Amygdala (tissue), 56 donors: ENCODE results near the gene GUCA2B.
A peak's percentile ranks its signal among the peaks of the same experiment; 100 is the strongest.

ENCODE experiments used
- DNase-seq, 56 donors: peaks; one replicate each; lab custom pipeline; 2025; lab: John Stamatoyannopoulos, UW

GUCA2B gene

DNA sequence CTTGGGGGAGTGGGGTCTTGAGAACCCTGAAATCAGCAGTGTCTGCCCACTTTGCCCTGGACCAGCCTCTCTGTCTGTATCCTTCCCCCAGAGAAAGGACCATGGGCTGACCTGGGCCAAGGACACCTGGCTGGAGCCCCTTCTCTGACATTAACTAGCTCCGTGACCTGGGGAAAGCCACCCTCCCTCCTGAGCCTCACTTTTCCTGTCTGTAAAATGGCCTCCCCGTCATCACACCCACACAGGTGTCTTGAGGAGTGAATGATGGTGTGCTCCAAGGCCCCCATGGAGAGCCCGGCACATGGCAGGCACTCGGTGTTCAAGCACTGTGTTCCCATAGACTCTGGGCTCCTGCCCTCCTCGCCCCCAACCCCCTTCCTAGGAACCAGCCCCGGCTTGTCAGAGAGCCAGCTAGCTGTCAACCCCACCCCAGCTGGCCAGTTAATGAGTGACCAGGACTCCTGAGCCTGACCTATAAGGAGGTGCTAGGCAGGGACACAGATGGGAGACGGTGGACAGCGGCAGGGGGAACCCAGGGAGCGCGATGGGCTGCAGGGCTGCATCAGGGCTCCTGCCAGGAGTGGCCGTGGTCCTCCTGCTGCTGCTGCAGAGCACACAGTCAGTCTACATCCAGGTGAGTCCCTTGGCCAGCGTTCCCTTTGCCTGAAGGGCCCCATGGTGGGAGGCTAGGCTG is at the start of gene GUCA2B:
TSS of gene GUCA2B (plus strand) at position 504 of the 694 bp plus-strand sequence. CDS start at position 545, 41 bp downstream.
- DNase-seq: no peak

DNA sequence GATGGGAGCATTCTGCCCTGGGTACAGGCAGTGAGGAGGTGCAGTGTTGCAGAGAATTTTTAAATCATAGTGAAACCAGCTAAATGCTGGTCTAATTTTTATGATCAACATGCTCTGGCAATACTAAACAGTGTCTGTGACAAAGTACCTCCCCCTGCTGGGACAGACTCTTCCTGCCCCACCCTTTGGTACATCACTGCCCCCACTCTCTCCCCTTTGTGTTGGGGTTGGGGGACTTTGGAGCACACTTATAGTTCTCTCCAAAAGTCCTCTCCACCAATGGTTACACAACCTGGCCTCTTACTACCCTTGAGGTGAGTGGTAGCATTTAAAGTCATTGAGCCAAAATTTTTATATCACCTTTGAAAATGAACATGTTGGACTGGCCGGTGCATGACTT is 48.2 kb upstream of the GUCA2B start:
- DNase-seq: no peak

DNA sequence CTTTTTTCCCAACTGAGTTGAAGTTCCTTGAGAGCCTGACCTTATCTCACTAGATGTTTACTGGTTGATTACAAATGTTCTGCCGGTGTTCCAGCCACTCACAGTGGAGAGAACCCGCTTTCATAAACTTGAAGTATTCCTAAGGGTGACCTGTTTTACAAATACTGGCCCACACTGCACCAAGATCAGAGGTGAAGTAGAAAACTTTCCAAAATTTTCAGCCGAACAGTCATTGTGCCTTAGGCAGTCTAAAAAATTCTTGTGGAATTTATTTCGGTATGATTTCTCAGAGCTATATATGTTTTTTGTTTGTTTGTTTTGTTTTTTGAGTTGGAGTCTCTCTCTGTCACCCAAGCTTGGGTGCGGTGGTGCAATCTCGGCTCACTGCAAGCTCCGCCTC is 44.9 kb upstream of the GUCA2B start:
- DNase-seq: no peak

DNA sequence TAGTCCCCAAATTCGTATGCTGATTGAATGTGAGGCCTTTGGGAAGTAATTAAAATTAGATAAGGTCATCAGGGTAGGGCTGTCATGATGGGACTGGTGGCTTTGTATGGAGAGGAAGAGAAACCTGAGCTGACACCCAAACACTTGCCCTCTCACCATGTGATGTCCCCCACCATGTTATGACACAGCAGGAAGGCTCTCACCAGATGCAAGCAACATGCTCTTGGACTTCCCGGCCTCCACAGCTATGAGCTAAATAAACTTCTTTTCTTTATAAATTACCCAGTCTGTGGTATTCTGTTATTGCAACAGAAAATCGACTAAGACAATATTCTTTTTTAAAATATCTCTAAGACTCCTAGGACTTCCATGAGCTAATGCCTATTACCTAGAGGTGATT is 43.6 kb upstream of the GUCA2B start:
- DNase-seq: no peak

DNA sequence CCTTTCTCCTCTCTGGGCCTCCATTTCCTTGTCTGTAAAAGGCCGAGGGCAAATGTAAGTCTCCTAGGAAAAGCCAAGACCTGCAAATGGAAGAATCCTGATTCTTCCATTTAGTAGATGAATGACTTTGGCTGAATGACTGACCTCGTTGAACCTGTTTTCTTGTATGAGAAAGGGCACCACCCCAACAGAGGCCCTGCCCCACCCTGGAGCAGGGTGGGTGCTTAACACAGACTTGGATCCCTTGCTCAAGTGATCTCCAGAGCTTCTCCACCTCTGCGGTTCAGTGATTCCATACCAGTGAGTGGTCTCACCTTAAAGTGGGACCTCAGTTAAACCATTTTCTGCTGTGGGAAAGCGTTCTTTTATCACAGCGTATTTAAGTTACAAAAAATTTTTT is 39.0 kb upstream of the GUCA2B start:
- DNase-seq: no peak

DNA sequence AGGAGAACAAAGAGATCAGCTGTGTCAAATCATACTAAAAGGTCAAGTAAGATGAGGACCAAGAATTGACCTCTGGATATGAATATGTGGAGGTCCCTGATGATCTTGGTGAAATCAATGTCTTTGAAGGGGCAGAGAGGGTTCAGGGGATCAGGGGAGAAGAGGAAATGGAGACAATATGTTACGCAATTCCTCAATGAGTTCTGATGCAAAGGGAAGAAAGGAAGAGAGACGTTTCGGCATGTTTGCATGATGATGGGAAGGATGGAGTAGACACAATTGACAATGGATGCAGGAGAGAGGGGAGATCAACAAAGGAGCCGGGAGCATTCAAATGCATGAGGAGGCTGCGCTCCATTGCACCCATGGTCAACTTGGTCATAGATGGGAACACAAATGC is 36.0 kb upstream of the GUCA2B start:
- no peak for DNase-seq

DNA sequence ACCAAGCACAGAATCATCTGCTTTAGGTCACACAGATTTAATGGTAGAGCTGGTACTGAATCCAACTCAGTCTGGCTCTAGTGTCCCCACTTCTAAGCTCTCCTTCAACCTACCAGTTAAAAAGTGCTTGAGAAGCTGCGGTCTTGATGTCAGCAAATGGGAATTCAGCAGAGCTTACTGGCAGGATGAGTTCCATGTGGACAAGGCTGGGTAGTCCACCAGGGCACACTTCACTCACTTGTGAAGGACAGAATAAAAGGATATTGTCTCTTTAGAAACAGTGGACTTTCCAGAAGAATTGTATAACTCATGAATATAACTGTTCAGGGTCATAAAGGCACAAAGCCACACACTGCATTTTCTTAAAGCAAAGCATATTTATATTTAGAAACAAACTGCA is 35.1 kb upstream of the GUCA2B start:
- DNase-seq: no peak

DNA sequence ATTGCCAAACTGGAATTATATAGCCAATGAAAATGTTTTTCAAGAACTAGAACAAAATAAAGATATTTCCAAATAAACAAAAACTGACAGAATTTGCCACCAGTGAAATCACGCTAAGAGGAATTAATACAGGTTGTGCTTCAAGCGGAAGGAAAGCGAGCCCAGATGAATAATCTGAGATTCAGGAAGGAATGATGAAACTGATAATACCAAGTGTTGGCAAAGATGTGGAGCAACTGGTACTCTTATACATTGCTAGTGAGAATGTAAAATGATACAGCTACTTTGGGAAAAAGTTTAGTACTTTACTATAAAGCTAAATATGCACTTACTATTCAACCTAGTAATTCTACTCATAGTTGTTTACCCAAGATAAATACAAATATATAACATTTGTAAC is 30.8 kb upstream of the GUCA2B start:
- DNase-seq: no peak

DNA sequence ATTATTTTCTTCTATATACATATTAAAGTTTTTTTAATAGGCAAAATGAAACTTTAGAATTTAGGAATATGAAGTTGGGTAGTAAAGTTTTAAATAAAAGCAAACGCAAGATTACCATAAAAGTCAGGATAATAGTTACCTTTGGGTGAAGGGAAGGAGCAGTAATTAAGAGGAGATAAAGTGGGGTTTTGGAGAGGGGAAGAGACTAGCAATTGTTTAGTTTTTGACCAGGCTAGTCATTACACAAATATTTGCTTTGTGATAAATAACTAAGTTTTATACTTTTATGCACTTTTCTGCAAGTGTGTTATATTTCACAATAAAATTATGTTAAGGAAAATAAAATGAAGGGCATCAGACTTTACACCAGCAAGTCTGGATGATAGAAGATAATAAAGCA is 27.7 kb upstream of the GUCA2B start:
- DNase-seq: no peak

DNA sequence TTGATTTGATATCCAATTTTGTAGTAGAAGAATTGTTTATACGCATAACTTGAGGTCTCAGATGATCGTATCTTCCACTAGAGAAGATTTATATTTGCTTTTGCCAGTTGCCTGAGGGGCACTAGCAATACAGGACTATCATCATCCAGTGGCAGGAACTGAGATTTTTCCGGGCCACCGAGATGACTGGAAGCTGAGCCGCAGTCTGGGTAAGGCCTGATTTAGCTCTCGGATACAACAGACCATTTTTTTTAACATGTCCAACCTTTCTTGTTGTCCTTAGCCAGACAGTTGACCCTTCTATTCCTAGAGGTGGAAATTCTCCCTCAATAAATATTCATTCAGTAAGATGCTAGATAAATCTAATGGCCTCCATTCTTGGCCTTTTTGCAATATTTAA is 25.4 kb upstream of the GUCA2B start:
- no peak for DNase-seq

DNA sequence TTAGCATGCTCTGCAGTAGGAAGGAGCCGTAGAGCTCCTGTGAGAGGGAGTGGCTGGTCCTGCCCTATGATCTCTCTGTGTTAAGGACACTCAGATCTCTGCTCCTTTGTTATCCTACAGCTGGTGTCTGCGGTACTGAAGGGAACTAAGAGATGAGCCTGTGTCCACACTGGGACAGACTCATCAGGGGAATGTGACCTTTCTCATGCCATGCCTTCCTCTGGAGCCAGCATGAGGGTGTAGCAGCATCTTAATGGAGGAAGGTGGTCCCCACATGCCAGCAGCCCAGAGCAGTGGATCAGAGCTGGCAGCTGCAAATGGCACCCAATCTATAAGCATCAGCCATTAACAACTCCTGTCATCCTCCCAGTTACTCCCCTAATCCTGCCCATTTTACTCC is 24.7 kb upstream of the GUCA2B start:
- DNase-seq: no peak

DNA sequence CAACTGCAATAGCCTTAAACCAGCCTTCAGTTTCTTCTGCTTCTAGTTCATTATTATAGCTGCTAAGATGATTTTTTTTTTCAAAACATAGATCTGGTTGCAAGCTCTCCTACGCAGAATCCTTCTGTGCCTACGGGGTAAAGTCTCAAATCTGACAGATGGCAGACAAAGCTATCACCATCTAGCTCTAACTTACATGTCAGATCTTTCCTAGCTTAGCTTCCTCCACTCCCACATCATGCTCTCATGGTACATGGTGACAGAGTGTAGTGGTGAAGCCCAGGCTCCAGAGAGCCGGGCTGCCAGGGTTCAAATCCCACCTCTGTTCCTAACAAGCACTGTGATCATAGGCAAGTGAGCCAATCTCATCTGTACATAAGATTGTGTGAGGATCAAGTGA is 24.2 kb upstream of the GUCA2B start:
- DNase-seq: peak in 3 of 56 donors; percentile 12 to 36 (median 25)

DNA sequence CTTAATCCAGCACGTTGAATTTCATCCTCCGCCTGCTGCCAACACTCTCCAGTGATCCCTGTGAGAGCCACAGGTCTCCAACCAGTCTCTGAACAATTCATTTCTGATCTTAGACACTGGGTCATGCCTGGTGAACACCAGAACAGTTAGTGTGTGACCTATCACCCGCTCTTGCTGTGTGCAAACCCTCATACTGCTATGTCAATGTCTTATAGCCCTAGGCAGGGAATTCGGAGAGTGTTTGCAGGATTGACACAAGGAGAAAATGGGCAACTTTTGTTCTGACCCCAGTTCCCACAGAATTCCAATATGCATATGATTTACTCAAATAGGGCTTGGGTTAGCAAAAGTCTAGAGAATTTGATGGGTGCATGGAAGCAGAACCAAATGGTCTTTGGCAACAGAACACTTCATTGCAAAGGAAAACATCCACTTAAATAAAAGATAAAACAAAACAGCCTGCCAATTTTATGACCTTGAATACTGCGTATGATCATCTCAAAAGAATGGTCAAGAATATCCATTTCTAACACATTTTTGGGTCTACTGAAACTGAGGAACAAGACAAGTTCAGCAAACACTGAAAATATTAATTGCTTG is 23.0 kb upstream of the GUCA2B start:
- DNase-seq: no peak

DNA sequence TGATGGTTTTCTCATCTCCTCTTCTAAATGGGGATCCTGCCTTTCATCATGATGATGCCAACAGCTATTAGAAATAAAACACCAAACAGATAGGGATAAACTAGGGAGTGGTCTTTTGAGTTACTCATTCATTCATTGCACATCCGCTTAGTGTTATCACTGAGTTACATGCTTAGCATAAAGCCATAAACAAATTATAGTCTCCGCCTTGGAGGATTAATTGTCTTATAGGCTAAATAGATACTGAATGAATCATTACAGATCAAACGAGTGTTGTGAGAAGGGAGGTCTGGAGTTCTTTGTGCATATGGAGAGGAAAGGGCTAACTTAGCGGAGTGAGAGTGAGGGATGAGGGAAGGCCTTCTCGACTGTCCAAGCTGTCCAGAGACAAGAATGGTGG is 19.8 kb upstream of the GUCA2B start:
- no peak for DNase-seq

DNA sequence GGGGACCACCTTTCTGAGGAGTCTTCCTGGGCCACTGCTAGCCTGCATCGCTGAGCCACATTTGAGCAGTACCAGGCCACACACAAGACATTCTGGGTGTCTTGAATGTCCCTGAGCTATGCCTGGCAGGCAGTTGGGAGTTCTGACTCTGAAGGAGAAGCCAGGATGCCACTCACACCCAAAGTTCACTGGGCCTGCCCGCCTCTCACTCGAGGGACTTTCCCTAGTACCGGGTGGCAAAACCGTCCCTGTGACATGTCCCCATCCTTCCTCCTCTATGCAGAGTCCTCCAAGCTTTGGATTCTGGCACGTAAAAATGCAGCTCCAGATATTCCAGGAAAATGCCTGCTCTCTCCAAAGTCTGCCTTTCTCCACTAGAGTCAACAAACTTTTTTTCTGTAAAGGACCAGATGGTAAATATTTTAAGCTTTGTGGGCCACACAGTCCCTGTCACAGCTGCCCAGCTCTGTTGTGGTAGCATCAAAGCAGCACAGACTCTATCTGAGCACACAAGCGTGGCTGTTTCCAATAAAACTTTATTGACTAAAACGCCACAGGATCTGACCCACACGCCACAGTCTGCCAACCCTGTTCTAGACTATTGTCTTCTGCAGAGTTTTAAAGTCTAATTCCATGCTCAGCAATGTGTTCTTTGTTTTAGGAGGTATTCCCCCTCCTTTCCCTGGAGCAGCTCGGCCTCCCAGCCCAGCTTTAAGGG is 19.2 kb upstream of the GUCA2B start:
- DNase-seq: no peak

DNA sequence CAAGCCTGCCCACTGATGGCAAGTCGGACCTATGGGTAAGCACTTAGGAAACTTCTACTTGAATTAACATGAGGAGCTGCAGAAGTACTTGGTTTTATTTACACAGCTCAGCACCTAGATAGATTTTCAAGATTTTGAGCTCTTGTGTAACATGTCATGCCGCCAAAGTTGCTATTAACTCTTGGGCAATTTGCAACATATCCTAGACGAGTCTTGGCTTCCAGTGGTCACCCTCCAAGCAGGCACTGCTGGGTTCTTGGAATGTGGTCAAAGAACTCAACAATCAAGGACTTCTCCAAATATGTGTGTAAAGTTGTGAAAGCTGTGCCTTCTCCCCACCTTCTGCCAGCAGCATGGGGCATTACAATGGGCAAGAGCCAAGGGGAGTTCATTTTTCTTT is 17.8 kb upstream of the GUCA2B start:
- DNase-seq: no peak

DNA sequence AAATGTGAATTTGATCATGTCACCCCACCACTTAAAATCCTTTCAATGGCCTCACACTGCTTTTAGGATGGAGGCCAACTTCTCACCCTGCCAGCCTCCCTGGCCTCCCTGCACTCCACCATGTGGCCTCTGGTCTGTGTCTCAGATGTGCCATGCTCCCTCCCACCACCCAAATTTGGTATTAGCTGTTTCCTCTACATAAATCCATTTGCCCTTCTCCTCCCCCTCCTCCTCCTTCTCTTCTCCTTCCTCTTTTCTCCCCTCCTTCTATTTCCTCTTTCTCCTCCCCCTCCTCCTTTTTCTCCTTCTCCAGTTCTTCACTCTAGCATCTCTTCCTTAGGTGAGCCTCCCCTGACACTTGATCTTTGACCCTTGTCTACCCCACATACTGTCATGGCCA is 16.7 kb upstream of the GUCA2B start:
- DNase-seq: no peak

DNA sequence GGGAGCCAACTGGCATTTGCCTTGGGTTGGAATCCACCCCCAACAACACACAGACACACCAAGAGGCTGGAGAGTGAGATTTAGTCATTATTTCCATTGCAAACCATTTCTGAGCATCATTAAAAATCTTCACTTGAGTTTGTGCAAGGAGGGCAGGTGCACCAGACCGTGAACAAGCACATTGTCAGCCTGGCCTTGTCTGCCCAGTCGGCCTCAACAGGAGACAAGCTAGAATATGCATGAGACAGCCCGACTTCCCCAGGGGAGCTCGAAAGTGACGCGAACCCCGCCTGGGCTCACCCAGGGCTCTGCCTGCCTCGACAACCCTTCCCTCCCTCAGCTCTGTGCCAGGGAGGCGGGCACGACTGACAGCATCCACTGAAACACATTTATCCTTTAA is 15.4 kb upstream of the GUCA2B start:
- DNase-seq: peak in 1 of 56 donors; percentile 10

DNA sequence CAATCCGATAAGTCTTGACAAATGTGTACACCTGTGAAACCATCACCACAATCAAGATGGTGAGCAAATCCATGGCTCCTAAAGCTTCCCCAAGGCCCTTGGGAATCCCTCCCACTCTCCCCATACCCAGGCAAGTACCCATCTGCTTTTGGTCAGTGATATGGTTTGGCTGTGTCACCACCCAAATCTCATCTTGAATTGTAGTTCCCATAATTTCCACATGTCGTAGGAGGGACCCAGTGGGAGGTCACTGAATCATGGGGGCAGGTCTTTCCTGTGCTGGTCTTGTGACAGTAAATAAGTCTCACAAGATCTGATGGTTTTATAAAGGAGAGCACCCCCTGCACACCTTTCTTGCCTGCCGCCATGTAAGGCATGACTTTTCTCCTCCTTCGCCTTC is 14.6 kb upstream of the GUCA2B start:
- no peak for DNase-seq

DNA sequence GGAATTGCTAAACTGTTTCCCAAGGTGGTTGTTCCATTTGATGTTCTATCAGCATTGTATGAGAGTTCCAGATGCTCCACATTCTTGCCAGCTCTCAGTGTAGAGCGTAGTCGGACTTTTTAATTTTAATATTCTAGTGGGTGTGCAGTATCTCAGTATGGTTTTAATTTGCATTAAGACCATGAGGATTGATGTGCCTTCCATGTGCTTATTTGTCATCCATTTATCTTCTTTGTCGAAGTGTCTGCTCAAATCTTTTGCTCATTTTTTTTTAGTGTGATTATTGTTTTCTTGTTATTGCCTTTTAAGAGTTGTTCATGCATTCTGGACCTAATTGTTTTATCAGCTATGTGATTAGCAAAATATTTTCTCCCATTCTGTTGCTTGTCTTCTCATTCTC is 13.8 kb upstream of the GUCA2B start:
- DNase-seq: no peak

DNA sequence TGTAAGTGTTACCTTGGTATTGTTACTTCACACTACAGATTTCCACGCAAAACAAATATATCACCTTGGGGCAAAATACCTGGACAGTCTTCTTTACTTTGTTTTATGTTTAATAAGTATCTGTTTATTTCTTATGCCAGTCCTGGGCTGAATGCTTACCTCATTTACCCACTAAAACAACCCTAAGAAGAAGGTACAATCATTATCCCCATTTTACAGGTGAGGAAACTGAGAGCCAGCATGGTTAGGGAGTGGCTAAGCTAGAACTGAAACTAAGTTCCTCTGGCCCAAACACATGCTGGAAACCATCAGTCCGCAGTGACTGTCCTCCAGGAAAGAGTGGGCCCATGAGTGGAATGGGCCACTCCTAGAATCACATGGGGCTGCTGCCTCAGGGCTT is 13.0 kb upstream of the GUCA2B start:
- DNase-seq: no peak

DNA sequence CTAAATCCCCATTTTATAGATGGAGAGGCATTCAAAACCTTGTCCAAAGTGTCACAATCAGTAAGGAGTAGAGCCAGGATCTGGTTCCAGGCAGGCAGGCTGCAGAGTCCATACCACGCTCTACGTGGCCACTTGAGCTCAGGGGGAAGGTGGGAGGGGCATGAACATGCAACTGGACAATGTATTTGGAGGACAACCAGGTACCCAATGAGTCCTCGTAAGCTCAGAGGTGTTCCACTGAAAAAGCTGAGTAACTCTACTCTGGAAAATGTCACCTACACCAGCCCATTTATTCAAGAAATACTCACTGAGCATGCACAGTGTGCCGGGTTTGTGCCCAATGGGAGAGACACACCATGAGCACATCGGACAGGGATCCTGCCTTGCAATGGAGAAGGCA is 11.2 kb upstream of the GUCA2B start:
- DNase-seq: no peak
